ENCODE results near the gene DEAF1.

GRCh38 chr11:627308-627576, 67.8 kb downstream of the DEAF1 start:
- TF ChIP-seq E2F5 (CRISPR knock-in tag; IDR thresholded peaks at IDR 0.05) (no peak), CREM (CRISPR knock-in tag; IDR thresholded peaks at IDR 0.05) (no peak), CTCF (IDR thresholded peaks at IDR 0.05) (no peak), TP53 (CRISPR knock-in tag; IDR thresholded peaks at IDR 0.05) (no peak), ZNF317 (CRISPR knock-in tag; IDR thresholded peaks at IDR 0.05; ENCODE audit: borderline replicate concordance, low read depth) (no peak), ETV6 (CRISPR knock-in tag; IDR thresholded peaks at IDR 0.05) (no peak), HMGXB4 (CRISPR knock-in tag; IDR thresholded peaks at IDR 0.05) (no peak), ATF1 (CRISPR knock-in tag; IDR thresholded peaks at IDR 0.05) (no peak), ESRRA (CRISPR knock-in tag; IDR thresholded peaks at IDR 0.05; ENCODE audit: borderline replicate concordance) (no peak)

All from WTC11 (cell line).